Measurements from ENCODE around the gene ACSF3. TPM values are rescaled to one million over a fixed set of nuclear protein-coding genes. Genes with fewer than 3 reads are reported as not detected.

The ACSF3 gene
- total RNA-seq, 4 donors from 2014 or later, result 17.6 to 27.6 (median 21.6) TPM

GRCh38 chr16:89048090-89048725 lies 45.4 kb upstream of the ACSF3 start:
- no peak for ATAC-seq (ENCODE audit: low FRiP score)
- TF ChIP-seq, protein P1, sequence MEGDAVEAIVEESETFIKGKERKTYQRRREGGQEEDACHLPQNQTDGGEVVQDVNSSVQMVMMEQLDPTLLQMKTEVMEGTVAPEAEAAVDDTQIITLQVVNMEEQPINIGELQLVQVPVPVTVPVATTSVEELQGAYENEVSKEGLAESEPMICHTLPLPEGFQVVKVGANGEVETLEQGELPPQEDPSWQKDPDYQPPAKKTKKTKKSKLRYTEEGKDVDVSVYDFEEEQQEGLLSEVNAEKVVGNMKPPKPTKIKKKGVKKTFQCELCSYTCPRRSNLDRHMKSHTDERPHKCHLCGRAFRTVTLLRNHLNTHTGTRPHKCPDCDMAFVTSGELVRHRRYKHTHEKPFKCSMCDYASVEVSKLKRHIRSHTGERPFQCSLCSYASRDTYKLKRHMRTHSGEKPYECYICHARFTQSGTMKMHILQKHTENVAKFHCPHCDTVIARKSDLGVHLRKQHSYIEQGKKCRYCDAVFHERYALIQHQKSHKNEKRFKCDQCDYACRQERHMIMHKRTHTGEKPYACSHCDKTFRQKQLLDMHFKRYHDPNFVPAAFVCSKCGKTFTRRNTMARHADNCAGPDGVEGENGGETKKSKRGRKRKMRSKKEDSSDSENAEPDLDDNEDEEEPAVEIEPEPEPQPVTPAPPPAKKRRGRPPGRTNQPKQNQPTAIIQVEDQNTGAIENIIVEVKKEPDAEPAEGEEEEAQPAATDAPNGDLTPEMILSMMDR (IDR thresholded peaks at IDR 0.05), result no peak
- no peak for DNase-seq (ENCODE audit: low spot score)

- TF ChIP-seq, protein P1 (IDR thresholded peaks at IDR 0.05), result no peak
These were observed 44.7 kb upstream of the ACSF3 start for GRCh38 chr16:89048871-89049422.

DNA sequence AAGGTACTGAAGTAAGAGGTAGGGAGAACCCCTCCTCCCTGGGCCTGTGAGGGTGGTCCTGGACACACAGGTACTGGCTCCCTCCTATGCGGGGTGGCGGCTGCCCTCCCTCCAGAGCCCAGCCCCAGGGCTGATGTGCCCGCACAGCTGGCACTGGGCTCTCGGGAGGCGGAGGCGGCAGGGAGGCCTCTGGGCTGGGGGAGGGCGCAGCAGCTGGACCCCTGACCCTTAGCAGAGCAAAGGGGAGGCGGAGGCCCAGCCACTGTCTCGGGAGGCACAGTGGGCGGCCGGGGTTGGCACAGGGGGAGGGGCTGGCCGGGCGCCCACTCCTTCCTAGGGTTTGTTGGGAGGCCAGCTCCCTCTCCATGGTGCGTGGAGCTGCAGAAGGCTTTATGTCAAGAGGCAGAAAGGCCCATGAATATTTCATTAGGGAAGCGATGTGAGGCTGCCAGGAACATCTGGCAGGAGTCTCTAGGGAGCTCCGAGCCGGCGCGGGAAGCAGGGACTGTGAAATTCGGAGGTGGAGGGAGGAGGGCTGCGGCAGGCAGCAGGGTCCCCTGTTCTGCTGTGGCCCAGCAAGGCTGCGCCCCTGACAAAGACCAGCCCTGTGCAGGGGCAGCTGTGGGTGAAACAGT lies 44.1 kb upstream of the ACSF3 start:
- TF ChIP-seq, protein P1 (IDR thresholded peaks at IDR 0.05), result no peak
- no peak for DNase-seq (ENCODE audit: low spot score)
- no peak for ATAC-seq (ENCODE audit: low FRiP score)

More at GRCh38 chr16:89048871-89049422, 44.7 kb upstream of the ACSF3 start:
- DNase-seq (ENCODE audit: low spot score) (no peak), ATAC-seq (ENCODE audit: low FRiP score) (no peak)

GRCh38 chr16:89050119-89050867 lies 43.4 kb upstream of the ACSF3 start:
- TF ChIP-seq, protein P1 (IDR thresholded peaks at IDR 0.05), result no peak
- no peak for ATAC-seq (ENCODE audit: low FRiP score)
- DNase-seq (ENCODE audit: low spot score), result no peak

DNA sequence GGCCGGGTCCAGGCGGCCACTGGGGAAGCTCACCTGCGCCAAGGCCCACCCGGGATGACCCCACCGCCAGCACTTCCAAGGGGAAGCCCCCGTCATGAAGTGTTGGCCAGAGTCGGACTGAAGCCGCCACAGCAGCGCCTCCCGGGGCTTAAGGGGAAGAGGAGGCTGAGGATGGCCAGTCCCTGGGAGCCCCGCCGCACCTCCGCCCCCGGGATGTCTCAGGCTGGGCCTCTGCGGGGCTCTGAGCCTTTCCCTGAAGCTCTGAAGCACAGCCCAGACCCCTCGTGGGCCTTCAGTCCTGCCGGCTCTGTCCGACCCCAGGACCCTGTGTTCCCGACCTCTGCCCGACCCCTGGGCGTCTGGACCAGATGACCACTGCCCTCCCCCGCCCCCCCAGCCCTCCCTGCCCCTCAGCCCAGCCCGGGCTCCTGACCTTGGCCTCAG lies 42.8 kb upstream of the ACSF3 start:
- no peak for ATAC-seq (ENCODE audit: low FRiP score)
- TF ChIP-seq, protein P1 (IDR thresholded peaks at IDR 0.05), result no peak
- DNase-seq (ENCODE audit: low spot score), result no peak

DNA sequence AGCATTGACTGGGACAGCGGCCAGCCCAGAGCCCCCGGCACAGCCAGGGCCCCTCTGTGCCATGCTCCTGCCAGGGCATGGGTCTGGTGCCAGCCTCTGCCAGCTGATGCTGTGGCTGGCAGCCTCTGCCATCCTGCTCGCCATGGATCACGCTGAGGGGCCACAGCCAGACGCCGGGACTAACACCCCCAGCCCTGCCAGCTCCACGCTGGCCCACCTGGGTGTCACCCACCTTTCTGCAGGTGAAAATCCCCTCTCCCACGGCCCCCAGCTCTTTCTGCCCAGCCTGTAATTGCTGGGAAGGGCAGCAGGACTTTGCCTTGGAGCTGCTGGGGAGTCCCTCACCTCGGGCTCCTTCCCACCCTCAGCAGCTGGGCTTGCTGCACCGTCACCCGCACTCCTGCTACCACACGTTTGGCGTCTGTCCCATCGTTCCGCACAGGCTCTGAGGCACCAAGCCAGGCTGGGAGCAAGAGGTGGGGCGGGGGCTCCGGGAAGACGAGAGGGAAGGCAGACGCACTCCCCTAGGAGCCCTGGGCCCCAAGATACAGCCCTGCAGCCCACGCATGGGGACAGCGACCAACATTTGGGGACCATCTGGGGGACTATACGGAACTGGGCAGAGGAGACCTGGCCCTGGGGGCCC lies 42.0 kb upstream of the ACSF3 start:
- TF ChIP-seq, protein P1 (IDR thresholded peaks at IDR 0.05), result no peak
- no peak for ATAC-seq (ENCODE audit: low FRiP score)
- no peak for DNase-seq (ENCODE audit: low spot score)
